ENCODE data around the gene RXFP1.
"Not testable (repeated sequence)": the region's sequence is repeated elsewhere in the genome, so short reads cannot be mapped to it uniquely, and the experiment has no call there.

The RXFP1 gene

DNA sequence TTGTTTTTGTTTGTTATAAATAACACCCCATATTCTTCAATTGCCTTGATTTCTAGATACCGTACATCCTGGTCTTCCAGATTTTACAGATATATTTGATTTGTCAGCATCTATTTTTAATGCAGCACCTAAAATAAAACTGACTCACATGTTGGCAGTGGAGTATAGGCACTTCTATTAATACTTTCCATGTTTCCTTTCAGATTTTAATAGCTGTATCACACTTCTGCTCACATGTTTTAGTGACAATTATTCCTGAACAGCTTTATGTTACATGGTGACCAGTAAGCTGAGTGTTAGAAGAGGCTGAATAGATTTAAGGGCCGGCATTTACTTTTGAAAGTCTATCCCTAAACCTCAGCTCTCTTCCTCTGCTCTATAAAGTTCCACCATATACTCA lies 103.9 kb downstream of the RXFP1 start:
- Histone ChIP-seq H3K27ac (ENCODE audit: low read depth, low read length) (no peak overlapping the region), H3K36me3 (ENCODE audit: control insufficient read depth in 5 of 5, insufficient read depth in 5 of 5, low read length in 5 of 5) (no peaks in the 10 kb centered on the region), H3K4me3 (ENCODE audit: low read depth in 1 of 5, low read length in 5 of 5) (no peak overlapping the region), H3K9ac (ENCODE audit: low read length in 5 of 5) (no peak overlapping the region), H3K27me3 (ENCODE audit: control insufficient read depth in 5 of 5, insufficient read depth in 4 of 5, low read length in 5 of 5) (no peaks in the 10 kb centered on the region), H3K9me3 (ENCODE audit: control insufficient read depth in 5 of 5, low read length in 5 of 5) (no peaks in the 10 kb centered on the region), H3K4me1 (ENCODE audit: control insufficient read depth in 5 of 5, insufficient read depth in 5 of 5, low read length in 5 of 5) (peaks cover 0 to 7% (median 5%) of the 10 kb centered on the region in 5 donors)

DNA sequence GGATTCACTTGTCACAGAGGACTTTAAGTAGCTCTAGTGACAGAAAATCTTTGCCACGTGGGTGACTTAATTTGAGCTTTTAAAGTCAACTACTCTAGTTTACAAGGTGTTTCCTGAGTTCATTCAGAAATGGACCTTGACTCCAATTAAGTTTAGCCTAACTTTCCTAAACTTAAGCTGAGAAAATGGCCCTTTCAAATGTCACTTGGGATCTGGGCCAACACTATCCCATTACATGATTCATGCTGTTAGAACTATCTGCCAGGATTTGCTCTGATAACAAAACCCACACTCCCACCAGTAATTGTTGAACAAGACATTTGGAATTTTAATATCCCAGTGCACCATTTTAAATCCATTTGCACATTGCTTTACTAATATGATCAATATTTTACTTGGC lies 109.2 kb downstream of the RXFP1 start:
- H3K27me3 ChIP-seq (ENCODE audit: control insufficient read depth in 5 of 5, insufficient read depth in 4 of 5, low read length in 5 of 5): no peaks in the 10 kb centered on the region
- no peak overlapping the region for H3K27ac ChIP-seq (ENCODE audit: low read depth, low read length)
- H3K4me1 ChIP-seq (ENCODE audit: control insufficient read depth in 5 of 5, insufficient read depth in 5 of 5, low read length in 5 of 5): peaks cover 0 to 12% (median 5%) of the 10 kb centered on the region in 5 donors
- H3K4me3 ChIP-seq (ENCODE audit: low read depth in 1 of 5, low read length in 5 of 5): no peak overlapping the region
- H3K36me3 ChIP-seq (ENCODE audit: control insufficient read depth in 5 of 5, insufficient read depth in 5 of 5, low read length in 5 of 5): no peaks in the 10 kb centered on the region
- H3K9me3 ChIP-seq (ENCODE audit: control insufficient read depth in 5 of 5, low read length in 5 of 5): no peaks in the 10 kb centered on the region
- H3K9ac ChIP-seq (ENCODE audit: low read length in 5 of 5): no peak overlapping the region

- H3K4me1 ChIP-seq (ENCODE audit: control insufficient read depth in 5 of 5, insufficient read depth in 5 of 5, low read length in 5 of 5): no peaks in the 10 kb centered on the region
- H3K27ac ChIP-seq (ENCODE audit: low read depth, low read length): no peak overlapping the region
- H3K27me3 ChIP-seq (ENCODE audit: control insufficient read depth in 5 of 5, insufficient read depth in 4 of 5, low read length in 5 of 5): no peaks in the 10 kb centered on the region
- H3K4me3 ChIP-seq (ENCODE audit: low read depth in 1 of 5, low read length in 5 of 5): no peak overlapping the region
- no peaks in the 10 kb centered on the region for H3K9me3 ChIP-seq (ENCODE audit: control insufficient read depth in 5 of 5, low read length in 5 of 5)
- H3K36me3 ChIP-seq (ENCODE audit: control insufficient read depth in 5 of 5, insufficient read depth in 5 of 5, low read length in 5 of 5): no peaks in the 10 kb centered on the region
- H3K9ac ChIP-seq (ENCODE audit: low read length in 5 of 5): no peak overlapping the region
These were observed 114.9 kb downstream of the RXFP1 start for GRCh38 chr4:158636619-158637018.

DNA sequence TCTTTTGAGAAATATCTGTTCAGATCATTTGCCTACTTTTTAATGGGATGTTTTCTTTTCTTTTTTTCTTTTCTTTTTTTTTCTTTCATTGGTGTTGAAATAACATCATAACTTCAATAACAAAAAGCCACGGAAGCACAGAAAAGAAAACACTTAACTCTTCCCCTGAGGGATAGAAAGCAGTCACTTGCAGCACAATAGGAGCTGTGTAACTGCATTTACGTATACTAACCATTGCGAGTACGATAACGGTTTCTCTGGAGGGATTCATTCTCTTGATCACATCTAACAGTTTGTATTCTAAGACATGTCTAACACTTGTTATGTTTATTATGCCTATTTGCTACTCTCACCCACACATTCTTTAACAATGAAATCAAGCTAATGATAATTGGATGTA lies 122.7 kb downstream of the RXFP1 start:
- Histone ChIP-seq H3K36me3 (ENCODE audit: control insufficient read depth in 5 of 5, insufficient read depth in 5 of 5, low read length in 5 of 5) (no peaks in the 10 kb centered on the region), H3K27me3 (ENCODE audit: control insufficient read depth in 5 of 5, insufficient read depth in 4 of 5, low read length in 5 of 5) (no peaks in the 10 kb centered on the region), H3K4me1 (ENCODE audit: control insufficient read depth in 5 of 5, insufficient read depth in 5 of 5, low read length in 5 of 5) (peaks cover 0 to 6% (median 0%) of the 10 kb centered on the region in 5 donors), H3K9me3 (ENCODE audit: control insufficient read depth in 5 of 5, low read length in 5 of 5) (no peaks in the 10 kb centered on the region), H3K27ac (ENCODE audit: low read depth, low read length) (no peak overlapping the region), H3K4me3 (ENCODE audit: low read depth in 1 of 5, low read length in 5 of 5) (no peak overlapping the region), H3K9ac (ENCODE audit: low read length in 5 of 5) (no peak overlapping the region)

- Histone ChIP-seq H3K9me3 (ENCODE audit: control insufficient read depth in 5 of 5, low read length in 5 of 5) (no peaks in the 10 kb centered on the region), H3K27ac (ENCODE audit: low read depth, low read length) (no peak overlapping the region), H3K4me1 (ENCODE audit: control insufficient read depth in 5 of 5, insufficient read depth in 5 of 5, low read length in 5 of 5) (peaks cover 0 to 7% (median 0%) of the 10 kb centered on the region in 5 donors), H3K27me3 (ENCODE audit: control insufficient read depth in 5 of 5, insufficient read depth in 4 of 5, low read length in 5 of 5) (no peaks in the 10 kb centered on the region), H3K36me3 (ENCODE audit: control insufficient read depth in 5 of 5, insufficient read depth in 5 of 5, low read length in 5 of 5) (no peaks in the 10 kb centered on the region), H3K4me3 (ENCODE audit: low read depth in 1 of 5, low read length in 5 of 5) (no peak overlapping the region), H3K9ac (ENCODE audit: low read length in 5 of 5) (no peak overlapping the region)
These were observed 123.1 kb downstream of the RXFP1 start for GRCh38 chr4:158644760-158645159.

GRCh38 chr4:158649111-158649680 lies 127.5 kb downstream of the RXFP1 start:
- H3K9ac ChIP-seq (ENCODE audit: low read length in 5 of 5): no peak overlapping the region
- H3K27me3 ChIP-seq (ENCODE audit: control insufficient read depth in 5 of 5, insufficient read depth in 4 of 5, low read length in 5 of 5): no peaks in the 10 kb centered on the region
- no peaks in the 10 kb centered on the region for H3K36me3 ChIP-seq (ENCODE audit: control insufficient read depth in 5 of 5, insufficient read depth in 5 of 5, low read length in 5 of 5)
- no peaks in the 10 kb centered on the region for H3K9me3 ChIP-seq (ENCODE audit: control insufficient read depth in 5 of 5, low read length in 5 of 5)
- H3K27ac ChIP-seq (ENCODE audit: low read depth, low read length): no peak overlapping the region
- H3K4me3 ChIP-seq (ENCODE audit: low read depth in 1 of 5, low read length in 5 of 5): no peak overlapping the region
- H3K4me1 ChIP-seq (ENCODE audit: control insufficient read depth in 5 of 5, insufficient read depth in 5 of 5, low read length in 5 of 5): peaks cover 0 to 9% (median 3%) of the 10 kb centered on the region in 5 donors

DNA sequence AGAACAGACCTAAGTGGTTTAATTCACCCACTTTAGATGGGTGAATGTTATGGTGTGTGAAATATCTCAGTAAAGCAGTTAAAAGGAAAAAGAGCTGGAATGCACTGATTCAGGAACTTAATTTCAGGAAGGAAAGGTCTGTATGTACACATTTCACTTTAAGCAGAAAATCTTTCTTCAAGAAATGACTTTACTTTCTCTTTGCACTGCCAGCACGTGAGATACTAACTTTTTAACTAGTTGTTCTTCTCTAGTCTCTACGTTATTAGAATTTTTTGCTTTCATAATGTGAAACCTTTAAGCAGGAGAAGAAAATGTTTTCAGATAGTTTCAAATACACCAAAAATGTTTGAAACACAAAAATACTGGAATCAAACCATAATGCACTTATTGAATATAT lies 131.2 kb downstream of the RXFP1 start:
- peak overlapping the region in 2 of 5 donors; percentile 9 to 16 for H3K9ac ChIP-seq (ENCODE audit: low read length in 5 of 5)

GRCh38 chr4:158656439-158656838 lies 134.8 kb downstream of the RXFP1 start:
- Histone ChIP-seq H3K4me3 (ENCODE audit: low read depth in 1 of 5, low read length in 5 of 5) (no peak overlapping the region), H3K9me3 (ENCODE audit: control insufficient read depth in 5 of 5, low read length in 5 of 5) (no peaks in the 10 kb centered on the region), H3K9ac (ENCODE audit: low read length in 5 of 5) (no peak overlapping the region), H3K27me3 (ENCODE audit: control insufficient read depth in 5 of 5, insufficient read depth in 4 of 5, low read length in 5 of 5) (no peaks in the 10 kb centered on the region), H3K27ac (ENCODE audit: low read depth, low read length) (no peak overlapping the region), H3K4me1 (ENCODE audit: control insufficient read depth in 5 of 5, insufficient read depth in 5 of 5, low read length in 5 of 5) (peaks cover 0 to 5% (median 0%) of the 10 kb centered on the region in 5 donors), H3K36me3 (ENCODE audit: control insufficient read depth in 5 of 5, insufficient read depth in 5 of 5, low read length in 5 of 5) (no peaks in the 10 kb centered on the region)

More for the DNA sequence above, 131.2 kb downstream of the RXFP1 start:
- Histone ChIP-seq H3K36me3 (ENCODE audit: control insufficient read depth in 5 of 5, insufficient read depth in 5 of 5, low read length in 5 of 5) (no peaks in the 10 kb centered on the region), H3K27ac (ENCODE audit: low read depth, low read length) (no peak overlapping the region), H3K27me3 (ENCODE audit: control insufficient read depth in 5 of 5, insufficient read depth in 4 of 5, low read length in 5 of 5) (no peaks in the 10 kb centered on the region), H3K4me1 (ENCODE audit: control insufficient read depth in 5 of 5, insufficient read depth in 5 of 5, low read length in 5 of 5) (peaks cover 0 to 9% (median 3%) of the 10 kb centered on the region in 5 donors), H3K4me3 (ENCODE audit: low read depth in 1 of 5, low read length in 5 of 5) (no peak overlapping the region), H3K9me3 (ENCODE audit: control insufficient read depth in 5 of 5, low read length in 5 of 5) (no peaks in the 10 kb centered on the region)

- Histone ChIP-seq H3K27me3 (ENCODE audit: control insufficient read depth in 5 of 5, insufficient read depth in 4 of 5, low read length in 5 of 5) (no peaks in the 10 kb centered on the region), H3K9ac (ENCODE audit: low read length in 5 of 5) (no peak overlapping the region), H3K4me1 (ENCODE audit: control insufficient read depth in 5 of 5, insufficient read depth in 5 of 5, low read length in 5 of 5) (peaks cover 0 to 5% (median 0%) of the 10 kb centered on the region in 5 donors), H3K9me3 (ENCODE audit: control insufficient read depth in 5 of 5, low read length in 5 of 5) (no peaks in the 10 kb centered on the region), H3K4me3 (ENCODE audit: low read depth in 1 of 5, low read length in 5 of 5) (no peak overlapping the region), H3K27ac (ENCODE audit: low read depth, low read length) (no peak overlapping the region), H3K36me3 (ENCODE audit: control insufficient read depth in 5 of 5, insufficient read depth in 5 of 5, low read length in 5 of 5) (no peaks in the 10 kb centered on the region)
These were observed 135.6 kb downstream of the RXFP1 start for GRCh38 chr4:158657291-158657690.

DNA sequence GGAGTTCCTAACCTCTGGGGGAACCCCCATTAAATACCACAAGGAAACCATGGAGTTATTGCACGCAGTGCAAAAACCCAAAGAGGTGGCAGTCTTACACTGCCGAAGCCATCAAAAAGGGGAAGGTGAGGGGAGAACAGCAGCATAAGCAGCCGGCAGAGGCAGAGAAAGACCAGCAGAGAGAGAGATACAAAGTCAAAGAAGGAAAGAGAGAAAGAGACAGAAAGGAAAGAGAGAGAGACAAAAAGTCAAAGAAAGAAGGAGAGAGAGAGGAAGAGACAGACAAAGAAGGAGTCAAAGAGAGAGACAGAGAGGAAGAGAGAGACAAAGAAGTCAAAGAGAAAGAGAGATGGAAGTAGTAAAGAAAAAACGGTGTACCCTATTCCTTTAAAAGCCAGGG lies 141.6 kb downstream of the RXFP1 start:
- H3K9me3 ChIP-seq (ENCODE audit: control insufficient read depth in 5 of 5, low read length in 5 of 5); H3K4me1 ChIP-seq (ENCODE audit: control insufficient read depth in 5 of 5, insufficient read depth in 5 of 5, low read length in 5 of 5); H3K9ac ChIP-seq (ENCODE audit: low read length in 5 of 5); H3K27me3 ChIP-seq (ENCODE audit: control insufficient read depth in 5 of 5, insufficient read depth in 4 of 5, low read length in 5 of 5); H3K36me3 ChIP-seq (ENCODE audit: control insufficient read depth in 5 of 5, insufficient read depth in 5 of 5, low read length in 5 of 5); H3K27ac ChIP-seq (ENCODE audit: low read depth, low read length); H3K4me3 ChIP-seq (ENCODE audit: low read depth in 1 of 5, low read length in 5 of 5): not testable (repeated sequence)

Data from subcutaneous abdominal adipose tissue (tissue), 5 donors.